Testis (tissue), 3 donors: Measurements from ENCODE around the gene TDRD9. TPM values are rescaled to one million over a fixed set of nuclear protein-coding genes. Genes with fewer than 3 reads are reported as not detected.

Experiments used
- DNase-seq: peaks from one replicate; pipeline ENCODE4 v3.0.0-alpha.2; 2019
- H3K27ac ChIP-seq, 2 donors: fragments of 200-600 bp; sonication (generic); one replicate each; pipeline ENCODE4 v1.5.1; 2019
- H3K27me3 ChIP-seq: fragments of 200-600 bp; sonication (generic); one replicate; pipeline ENCODE4 v1.5.1; 2019
- H3K36me3 ChIP-seq: fragments of 200-600 bp; sonication (generic); one replicate; pipeline ENCODE4 v1.5.1; 2017; ENCODE audit warnings: low read depth; ENCODE audit errors: missing control alignments
- H3K4me1 ChIP-seq: fragments of 200-600 bp; sonication (generic); one replicate; pipeline ENCODE4 v1.5.1; 2019
- H3K4me3 ChIP-seq, 2 donors: fragments of 200-600 bp; sonication (generic); one replicate each; pipeline ENCODE4 v1.5.1; 2017 to 2019
- H3K9me3 ChIP-seq: fragments of 200-600 bp; sonication (generic); one replicate; pipeline ENCODE4 v1.5.1; 2017
- CTCF ChIP-seq, 3 experiments: fragments of 450-650 bp in 2 of 3; fragments of 200-600 bp in 1 of 3; sonication (generic) in 1 of 3; IDR thresholded peaks; one replicate each; pipeline ENCODE4 v1.5.1; 2016 to 2019; ENCODE audit warnings: antibody characterized with exemption in 3 of 3, mild to moderate bottlenecking in 2 of 3, moderate library complexity in 1 of 3
- POLR2A ChIP-seq: fragments of 450-650 bp; IDR thresholded peaks from one replicate; pipeline ENCODE4 v1.6.1; 2017; ENCODE audit warnings: antibody characterized with exemption, mild to moderate bottlenecking, moderate library complexity
- WGBS, 2 donors: methylation state at CpG; one replicate each; pipeline ENCODE4 v1.1.5; 2018; 5-methylcytosine and 5-hydroxymethylcytosine counted together
- intact Hi-C: fragments of 100-400 bp; cut with DNase I; formaldehyde crosslinking; loops from one replicate; pipeline ENCODE4 v1.15.1; 2023; ENCODE audit warnings: low total_unique reads
- polyA plus RNA-seq: library from polyadenylated mRNA; stranded (reverse); fragments of 350-450 nt; fragmentation: Illumina TruSeq; extraction: RNeasy Lipid Tissue Mini Kit (QIAGEN cat#74804); gene quantifications from one replicate; pipeline ENCODE4 v1.2.3, GENCODE V29; 2014; ENCODE audit warnings: low read depth, low replicate concordance; ENCODE audit not compliant: insufficient read depth
- total RNA-seq, 2 donors: library from RNA; depleted of rRNA; stranded (reverse); fragments of >200 nt; gene quantifications; one replicate each; pipeline ENCODE4 v1.2.3, GENCODE V29; 2016

The TDRD9 gene
- total and polyA plus RNA-seq, 3 donors from 2014 or later: 41.8 to 72.8 (median 68.5) TPM

- no peak for TF ChIP-seq POLR2A
- no peak for TF ChIP-seq CTCF (IDR thresholded peaks at IDR 0.05)
- Histone ChIP-seq H3K27me3 (no peaks in the 10 kb centered on the region), H3K4me3 (no peak overlapping the region), H3K9me3 (no peaks in the 10 kb centered on the region), H3K4me1 (no peaks in the 10 kb centered on the region), H3K27ac (no peak overlapping the region), H3K36me3 (no peaks in the 10 kb centered on the region)
- 77 to 81% methylated on average over 4 to 10 of the region's 10 CpGs for WGBS, 2 donors
- no peak for DNase-seq
- intact Hi-C loops: no loop called here
These were observed 69.8 kb downstream of the TDRD9 start for GRCh38 chr14:103998027-103998426.

- TF ChIP-seq POLR2A: no peak
- no peak for TF ChIP-seq CTCF (IDR thresholded peaks at IDR 0.05)
- H3K36me3 ChIP-seq: no peaks in the 10 kb centered on the region
- no peak for DNase-seq
- H3K4me1 ChIP-seq: no peaks in the 10 kb centered on the region
- intact Hi-C loops: no loop called here
- 93% methylated on average over 7 of the region's 7 CpGs for WGBS, 2 donors
- H3K9me3 ChIP-seq: no peaks in the 10 kb centered on the region
- H3K27me3 ChIP-seq: no peaks in the 10 kb centered on the region
- no peak overlapping the region for H3K4me3 ChIP-seq
- no peak overlapping the region for H3K27ac ChIP-seq
These were observed 71.7 kb downstream of the TDRD9 start for GRCh38 chr14:103999795-104000440.

- H3K27ac ChIP-seq: no peak overlapping the region
- H3K9me3 ChIP-seq: no peaks in the 10 kb centered on the region
- DNase-seq: no peak
- H3K4me3 ChIP-seq: no peak overlapping the region
- no peaks in the 10 kb centered on the region for H3K27me3 ChIP-seq
- intact Hi-C loops: no loop called here
- H3K4me1 ChIP-seq: no peaks in the 10 kb centered on the region
- 75 to 77% methylated on average over 4 of the region's 4 CpGs for WGBS, 2 donors
- no peaks in the 10 kb centered on the region for H3K36me3 ChIP-seq
- no peak for TF ChIP-seq CTCF (IDR thresholded peaks at IDR 0.05)
- TF ChIP-seq POLR2A: no peak
These were observed 72.7 kb downstream of the TDRD9 start for GRCh38 chr14:104001003-104001402.

GRCh38 chr14:104003616-104004015, 75.4 kb downstream of the TDRD9 start:
- 92 to 96% methylated on average over 6 of the region's 6 CpGs for WGBS, 2 donors

More at GRCh38 chr14:104003616-104004015, 75.4 kb downstream of the TDRD9 start:
- intact Hi-C loops: no loop called here
- TF ChIP-seq CTCF (IDR thresholded peaks at IDR 0.05) (no peak), POLR2A (no peak)
- Histone ChIP-seq H3K27ac (no peak overlapping the region), H3K4me1 (no peaks in the 10 kb centered on the region), H3K9me3 (no peaks in the 10 kb centered on the region), H3K27me3 (no peaks in the 10 kb centered on the region), H3K4me3 (no peak overlapping the region), H3K36me3 (no peaks in the 10 kb centered on the region)
- DNase-seq: no peak
